ENCODE measurements around the gene TBC1D16.

Gene TBC1D16

DNA sequence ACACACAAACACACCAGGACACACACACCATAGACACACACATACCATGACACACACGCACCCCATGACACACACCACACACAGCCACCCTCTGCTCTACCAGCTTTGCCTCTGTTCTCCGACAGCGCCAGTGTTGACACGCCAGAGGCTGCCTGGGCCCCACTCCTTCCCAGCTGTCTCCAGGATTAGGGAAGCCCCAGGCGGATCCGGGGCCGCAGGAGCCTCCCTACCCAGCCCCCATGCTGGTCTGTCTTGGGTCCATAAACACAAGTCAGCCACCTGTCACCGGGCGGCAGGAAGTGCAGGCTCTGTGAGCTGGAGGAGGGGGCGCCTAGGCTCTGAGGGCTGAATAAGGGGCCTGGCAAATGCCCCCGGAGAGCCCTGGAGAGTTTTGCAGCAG, 10.5 kb downstream of the TBC1D16 start:
- no peak for DNase-seq (ENCODE audit: low read depth)

DNA sequence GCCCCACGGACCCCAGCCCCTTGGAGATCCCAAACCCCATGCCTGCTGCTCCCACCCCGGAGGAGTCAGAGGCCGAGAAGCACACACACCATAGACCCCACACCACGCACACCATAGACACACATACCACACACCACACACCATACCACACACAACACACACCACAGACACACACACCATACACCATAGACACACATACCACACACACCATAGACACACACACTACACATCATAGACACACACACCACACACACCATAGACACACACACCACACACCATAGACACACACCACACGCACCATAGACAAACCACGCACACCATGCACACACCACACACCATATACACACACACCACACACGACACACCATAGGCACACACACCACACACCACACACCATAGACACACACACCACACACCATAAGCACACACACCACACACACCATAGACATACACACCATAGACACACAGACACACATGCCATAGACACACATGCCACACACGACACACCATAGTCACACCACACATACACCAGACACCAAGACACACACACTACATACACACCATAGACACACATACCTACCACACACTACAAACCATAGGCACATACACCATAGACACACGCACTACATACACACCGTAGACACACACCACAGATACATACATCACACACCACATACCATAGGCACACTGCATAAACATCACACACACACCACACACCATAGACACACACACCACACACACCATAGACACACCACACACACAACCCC, 11.3 kb downstream of the TBC1D16 start:
- no peak for DNase-seq (ENCODE audit: low read depth)

DNA sequence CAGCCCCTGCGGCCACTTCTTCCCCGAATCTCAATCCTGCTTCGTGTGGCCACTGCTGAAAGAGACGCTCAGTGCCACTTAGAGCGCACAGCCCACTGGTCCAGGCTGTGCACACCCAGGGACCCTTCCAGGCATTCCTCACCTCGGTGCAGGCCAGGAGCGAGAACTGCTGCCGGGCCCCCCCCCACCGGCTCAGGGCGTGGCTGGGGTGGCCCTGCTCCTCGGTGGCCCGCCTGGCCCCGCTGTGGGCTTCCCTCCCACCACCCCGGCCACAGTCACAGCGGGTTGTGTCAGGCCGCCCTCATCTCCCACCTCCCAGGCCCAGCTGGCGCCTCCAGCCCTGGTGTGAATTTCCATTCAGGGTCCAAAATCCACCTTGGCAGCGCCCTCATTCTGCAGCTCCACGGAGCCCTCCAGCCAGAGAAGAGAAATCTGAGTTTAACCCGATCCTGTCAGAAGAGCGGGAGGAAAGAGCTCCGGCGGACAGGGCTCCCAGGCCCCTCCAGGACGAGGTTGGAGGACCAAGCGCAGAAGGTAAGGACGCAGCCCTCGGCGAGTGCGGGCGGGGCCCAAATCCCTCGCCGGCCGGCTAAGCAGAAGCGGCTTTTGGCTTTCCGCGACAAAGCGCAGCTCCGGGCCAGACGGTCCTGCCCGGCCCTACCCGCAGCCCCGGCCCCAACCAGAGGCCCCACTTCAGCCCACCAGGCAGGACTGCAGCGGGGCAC, 12.0 kb downstream of the TBC1D16 start:
- DNase-seq (ENCODE audit: low read depth), result no peak

DNA sequence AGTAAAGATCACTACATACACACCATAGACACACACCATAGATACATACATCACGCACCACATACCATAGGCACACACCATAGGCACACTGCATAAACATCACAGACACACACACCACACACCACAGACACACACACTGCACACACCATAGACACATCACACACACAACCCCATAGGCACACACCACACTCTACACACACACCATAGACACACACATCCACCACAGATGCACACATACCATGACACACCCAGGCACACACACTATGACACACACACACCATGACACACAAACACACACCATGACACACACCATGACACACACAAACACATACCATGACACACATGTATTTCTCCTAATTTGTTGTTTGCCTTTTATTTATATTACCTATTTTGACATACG, 14.1 kb downstream of the TBC1D16 start:
- DNase-seq (ENCODE audit: low read depth), result no peak

DNA sequence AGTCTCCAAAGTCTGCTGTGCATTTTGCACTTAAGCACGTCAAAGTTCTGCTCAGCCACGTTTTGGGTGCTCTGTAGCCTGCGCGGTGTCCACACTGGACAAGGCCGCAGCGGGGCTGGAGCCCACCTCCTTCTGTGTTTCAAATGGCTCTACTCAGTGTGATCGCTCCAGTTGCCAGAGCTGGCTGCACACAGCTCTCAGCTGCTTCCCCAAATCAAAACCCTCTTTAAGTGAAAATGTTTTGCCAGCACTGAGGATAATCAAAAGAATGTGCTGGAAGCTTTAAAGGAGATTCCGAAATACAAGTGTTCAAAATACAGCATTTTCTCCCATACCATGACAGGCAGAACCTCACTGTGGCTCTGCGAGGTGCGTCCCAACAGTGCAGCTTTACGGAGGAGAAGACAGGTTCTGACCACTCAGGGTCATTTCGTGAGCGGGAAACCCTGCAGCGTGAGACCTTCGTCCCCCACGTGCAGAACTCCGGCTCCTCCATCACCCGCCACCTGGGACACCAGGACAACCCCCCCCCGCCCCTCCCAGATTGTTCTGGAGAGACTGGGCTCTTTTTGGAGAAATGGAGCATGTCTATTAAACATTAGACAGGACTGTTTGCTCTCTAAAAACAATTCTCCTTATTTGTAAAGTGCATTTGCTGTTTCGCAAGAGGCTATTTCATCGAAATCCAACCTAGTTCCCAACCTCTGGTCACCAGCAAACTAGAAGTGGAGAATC, 16.6 kb downstream of the TBC1D16 start:
- no peak for DNase-seq (ENCODE audit: low read depth)

DNA sequence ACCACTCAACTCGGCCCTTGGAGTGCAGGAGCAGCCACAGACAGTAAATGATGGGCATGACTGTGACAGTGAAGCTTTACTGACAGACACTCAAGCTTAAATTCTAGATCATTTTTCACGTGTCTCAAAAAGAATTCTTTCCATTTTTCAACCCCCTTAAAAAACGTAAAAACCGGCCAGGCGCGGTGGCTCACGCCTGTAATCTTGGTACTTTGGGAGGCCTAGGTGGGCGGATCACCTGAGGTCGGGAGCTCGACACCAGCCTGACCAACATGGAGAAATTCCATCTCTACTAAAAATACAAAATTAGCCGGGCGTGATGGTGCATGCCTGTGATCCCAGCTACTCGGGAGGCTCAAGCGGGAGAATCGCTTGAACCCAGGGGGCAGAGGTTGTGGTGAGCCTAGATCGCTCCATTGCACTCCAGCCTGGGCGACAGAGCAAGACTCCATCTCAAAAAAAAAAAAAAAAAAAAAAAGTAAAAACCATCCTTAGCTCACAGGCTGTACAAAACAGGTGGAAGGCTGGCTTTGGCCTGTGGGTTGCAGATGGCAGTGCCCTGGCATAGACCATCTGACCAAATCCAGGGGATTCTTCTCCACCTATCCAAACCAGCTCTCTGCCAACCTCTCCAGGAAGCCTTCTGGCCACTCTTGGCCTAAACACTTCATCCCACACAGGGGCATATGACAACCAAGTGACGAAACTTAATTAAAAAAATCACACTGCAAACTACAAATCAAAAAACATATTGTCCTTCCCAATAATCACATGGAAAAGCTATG, 18.3 kb downstream of the TBC1D16 start:
- no peak for DNase-seq (ENCODE audit: low read depth)

DNA sequence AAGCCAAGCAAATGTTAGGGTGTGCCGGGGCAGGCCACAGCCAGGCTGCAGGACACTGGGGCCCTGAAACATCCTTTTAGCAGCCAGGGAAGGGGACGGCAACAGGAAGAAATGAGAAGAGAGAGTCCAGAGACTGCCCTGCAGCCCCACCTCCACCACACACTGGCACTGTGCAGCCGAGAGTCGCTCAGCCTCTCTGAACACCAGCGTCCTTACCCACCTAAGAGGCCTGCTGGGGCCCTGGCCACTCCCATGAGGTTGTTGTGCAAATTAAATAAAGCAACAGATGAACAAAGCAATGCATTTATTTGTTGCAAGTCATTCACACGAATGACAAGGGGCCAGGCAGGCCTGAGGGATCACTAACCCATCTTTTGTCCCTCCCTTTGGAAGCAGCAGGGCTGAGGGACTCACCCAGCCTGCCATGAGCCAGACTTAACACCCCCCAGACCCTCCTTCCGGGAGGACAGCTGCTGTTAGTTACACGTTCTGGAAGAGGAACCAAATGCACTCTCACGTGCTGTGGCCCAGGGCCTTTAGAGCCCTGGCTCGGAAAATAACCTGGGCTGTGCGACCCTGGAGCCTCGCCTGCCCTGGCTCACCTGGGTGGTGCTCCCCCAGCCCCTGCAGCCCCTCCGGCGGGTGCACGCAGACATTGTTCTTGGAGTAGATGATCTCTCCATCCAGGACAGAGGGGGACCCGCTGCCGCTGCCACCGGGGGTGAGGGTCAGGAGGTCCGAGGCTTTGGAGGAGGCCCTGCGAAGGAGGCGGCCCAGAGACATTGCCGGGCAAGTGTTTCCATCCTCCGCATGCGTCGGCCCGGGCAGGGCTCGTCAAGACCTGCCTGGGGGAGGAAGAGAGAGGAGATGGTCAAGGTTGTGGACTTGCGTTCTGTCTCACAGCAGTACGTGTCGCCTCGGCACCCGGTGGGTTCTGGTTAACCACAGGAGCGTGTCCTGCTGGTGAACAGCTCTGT, 22.6 kb downstream of the TBC1D16 start:
- no peak for DNase-seq (ENCODE audit: low read depth)

DNA sequence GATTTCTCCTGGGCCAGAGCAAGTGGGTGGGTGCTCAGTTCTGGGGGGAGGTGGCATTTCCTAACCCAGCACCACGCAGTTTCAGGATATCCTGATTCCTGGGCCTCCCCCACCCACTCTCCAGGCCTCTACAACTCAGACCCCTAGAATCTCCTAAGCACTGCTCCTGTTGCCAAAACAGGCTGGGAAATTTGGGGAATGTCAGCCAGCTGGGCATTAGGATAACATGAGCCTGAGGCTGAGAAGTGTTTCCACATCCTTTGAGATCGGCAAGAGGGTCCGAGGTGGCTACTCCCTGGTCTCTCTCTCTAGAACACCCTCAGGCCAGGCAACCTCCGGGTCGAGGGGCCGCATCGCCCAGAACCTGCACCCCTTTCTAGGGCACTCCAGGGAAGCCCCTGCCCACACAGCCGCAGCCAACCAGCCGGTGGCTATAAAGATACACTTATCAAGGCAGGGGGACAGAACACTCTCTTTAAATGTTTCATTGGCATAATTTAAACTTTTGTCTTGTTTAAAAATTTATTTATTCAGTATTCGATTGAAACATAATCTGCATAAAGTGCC, 23.6 kb downstream of the TBC1D16 start:
- no peak for DNase-seq (ENCODE audit: low read depth)

DNA sequence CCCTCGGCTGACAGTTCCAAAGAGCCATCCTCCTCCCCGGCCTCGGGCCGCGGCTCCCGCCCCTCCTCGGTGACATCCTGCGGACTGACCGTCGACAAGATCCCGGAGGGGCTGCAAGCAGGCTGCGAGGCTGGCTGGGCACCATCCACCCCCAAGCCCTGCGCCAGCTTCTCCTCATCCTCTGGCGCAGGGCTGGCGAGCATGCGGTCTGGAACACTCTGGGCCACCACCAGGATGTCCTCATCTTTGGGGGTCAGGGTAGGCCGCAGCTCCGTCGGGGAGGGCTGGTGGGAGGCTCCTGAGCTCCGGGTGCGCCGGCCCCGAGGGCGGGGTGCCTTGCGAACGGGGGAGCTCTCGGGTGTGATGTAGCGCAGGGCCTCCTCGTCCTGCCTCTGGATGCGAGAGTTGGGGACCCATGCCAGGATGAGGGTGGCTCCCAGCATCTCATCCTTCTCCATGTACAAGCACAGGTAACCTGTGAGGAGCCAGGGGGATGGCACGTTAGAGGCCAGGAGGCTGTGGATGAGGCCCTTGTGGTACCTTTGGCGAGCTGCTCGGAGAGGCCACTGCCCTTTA, 25.3 kb downstream of the TBC1D16 start:
- no peak for DNase-seq (ENCODE audit: low read depth)

DNA sequence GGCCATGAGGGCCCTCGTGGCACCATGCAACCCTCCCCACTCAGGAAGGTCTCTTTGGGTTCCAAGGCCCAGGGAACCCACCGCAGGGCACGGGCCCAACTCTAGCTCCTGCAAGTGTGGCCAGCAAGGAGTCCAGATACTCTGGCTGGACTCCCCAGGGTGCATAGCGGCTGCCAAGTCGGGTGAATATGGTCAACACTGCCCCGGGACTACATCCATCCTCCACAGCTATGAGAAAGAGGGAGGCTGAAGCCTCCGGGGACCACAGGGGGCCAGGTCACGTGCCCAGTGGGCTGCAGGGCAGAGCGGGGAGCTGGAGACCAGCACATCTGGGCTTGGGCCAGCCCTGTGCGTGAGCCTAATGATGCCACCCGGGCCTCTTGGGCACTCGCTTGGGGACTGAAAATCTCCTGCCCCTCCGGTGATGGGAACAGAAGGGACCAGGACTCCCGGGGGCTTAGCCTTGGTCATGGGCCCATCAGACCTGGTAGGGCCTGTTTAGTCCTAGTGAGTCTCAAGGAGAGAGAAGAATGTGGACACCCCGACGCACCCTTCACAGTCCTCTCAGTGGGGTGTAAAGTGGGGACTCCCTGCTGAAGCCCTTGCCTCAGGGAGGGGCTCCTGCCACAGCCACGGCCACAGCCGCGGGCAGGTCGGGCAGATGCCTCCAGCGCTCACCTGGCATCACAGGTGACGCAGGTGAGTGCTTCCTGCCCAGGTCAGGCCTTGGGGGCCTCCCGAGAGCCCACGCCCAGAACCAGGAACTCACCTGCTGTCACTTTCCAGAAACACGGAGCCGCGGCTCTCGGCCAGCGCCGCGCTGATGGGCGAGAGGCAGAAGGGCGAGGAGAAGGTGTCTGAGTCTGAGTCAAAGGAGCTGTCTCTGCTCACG, 26.0 kb downstream of the TBC1D16 start:
- no peak for DNase-seq (ENCODE audit: low read depth)

DNA sequence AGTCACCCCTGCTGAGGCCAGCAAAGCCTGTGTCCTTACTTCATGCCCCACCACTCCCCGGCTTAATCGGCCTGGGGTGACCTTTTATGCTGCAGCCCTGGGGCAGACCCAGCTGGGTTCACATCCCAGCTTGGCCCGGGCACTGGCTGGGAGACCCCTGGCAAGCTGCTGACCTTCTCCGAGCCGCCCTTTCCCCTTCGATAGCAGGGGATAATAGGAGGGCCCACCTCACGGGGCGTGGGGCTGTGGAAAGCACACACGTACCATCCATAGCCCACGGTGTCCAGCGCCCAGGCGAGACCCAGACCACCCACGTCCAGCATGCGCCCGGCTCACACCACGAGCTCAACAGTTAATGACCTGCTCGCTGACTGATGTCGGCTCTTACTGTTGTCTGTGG, 26.8 kb downstream of the TBC1D16 start:
- no peak for DNase-seq (ENCODE audit: low read depth)

DNA sequence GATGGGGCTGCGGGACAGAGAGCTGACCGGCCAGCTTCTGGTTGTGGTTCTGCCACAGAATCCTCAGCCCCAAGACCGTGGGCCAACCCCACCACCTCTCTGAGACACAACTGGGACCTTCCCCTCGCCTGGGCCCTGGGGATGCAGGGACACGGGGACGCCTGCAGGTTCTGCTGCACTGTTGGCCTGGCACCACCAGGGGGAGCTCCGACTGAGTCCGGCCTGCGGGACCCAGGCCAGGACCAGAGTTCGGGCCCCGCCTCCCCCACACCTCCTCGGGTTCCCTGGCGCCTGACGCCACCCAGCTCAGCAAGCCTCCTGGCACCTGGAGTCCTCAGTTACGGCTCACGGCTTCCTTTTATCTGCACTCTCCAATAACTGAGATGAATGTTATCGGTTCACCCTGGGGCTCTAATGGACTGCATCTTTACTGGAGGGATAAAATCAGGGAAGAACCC, 27.3 kb downstream of the TBC1D16 start:
- DNase-seq (ENCODE audit: low read depth), result peak; percentile 69

DNA sequence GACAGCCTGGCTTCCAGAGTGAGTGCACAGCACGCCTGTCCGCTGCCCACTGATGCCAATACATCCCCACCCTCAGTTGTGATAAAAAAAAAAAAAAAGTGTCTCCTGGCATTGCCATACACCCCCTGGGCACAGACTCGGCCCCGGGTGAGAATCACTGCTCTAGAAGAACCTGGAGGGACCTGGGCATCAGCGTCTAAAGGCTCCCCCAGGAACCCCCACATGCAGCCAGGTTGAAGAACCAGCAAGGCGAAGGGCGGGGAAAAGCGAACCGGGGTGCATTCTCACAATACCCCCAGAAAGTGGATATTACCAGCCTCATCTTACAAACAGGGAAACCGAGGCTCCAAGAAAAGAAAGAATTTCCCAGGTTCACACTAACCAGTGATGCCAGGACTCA, 27.7 kb downstream of the TBC1D16 start:
- DNase-seq (ENCODE audit: low read depth), result no peak

DNA sequence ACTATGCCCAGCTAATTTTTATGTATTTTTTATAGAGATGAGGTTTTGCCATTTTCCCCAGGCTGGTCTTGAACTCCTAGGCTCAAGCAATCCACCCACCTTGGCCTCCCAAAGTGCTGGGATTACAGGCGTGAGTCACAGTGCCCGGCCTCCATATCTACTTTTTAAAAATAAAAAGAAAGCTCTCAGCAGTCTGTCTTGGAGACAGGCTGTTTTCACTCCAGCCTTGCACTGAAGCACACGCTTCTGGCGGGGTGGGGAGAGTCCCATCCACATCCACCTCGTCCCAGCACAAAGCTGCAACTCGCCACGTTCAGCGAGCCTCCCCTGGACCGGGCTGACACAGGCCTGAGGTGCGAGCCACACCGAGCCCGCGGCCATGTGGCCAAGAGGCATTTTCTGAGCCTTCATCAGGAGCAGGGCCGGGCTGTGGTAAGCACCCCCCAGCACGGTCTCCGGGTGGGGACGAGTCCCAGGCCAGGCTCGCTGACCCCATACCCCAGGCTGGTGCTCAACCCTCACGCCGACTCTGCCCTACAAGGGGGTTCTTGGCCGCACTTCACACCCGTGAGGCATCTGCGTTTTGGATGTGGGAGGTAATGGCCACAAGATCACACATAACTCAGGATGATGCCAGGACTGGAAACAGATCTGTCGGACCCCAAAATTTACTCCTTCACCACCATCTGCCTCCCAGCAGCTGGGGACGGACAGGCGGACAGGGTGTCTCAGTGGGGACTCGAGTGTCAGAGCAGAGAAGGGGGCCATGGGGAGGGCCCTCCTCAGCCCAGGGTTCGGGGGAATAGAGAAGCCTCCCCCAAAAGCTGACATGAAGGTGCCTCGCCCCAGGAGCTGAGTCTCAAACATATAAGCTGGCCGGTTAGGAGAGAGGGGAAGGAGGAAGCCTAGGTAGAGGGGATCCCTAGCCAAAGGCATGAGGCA, 28.6 kb downstream of the TBC1D16 start:
- no peak for DNase-seq (ENCODE audit: low read depth)

DNA sequence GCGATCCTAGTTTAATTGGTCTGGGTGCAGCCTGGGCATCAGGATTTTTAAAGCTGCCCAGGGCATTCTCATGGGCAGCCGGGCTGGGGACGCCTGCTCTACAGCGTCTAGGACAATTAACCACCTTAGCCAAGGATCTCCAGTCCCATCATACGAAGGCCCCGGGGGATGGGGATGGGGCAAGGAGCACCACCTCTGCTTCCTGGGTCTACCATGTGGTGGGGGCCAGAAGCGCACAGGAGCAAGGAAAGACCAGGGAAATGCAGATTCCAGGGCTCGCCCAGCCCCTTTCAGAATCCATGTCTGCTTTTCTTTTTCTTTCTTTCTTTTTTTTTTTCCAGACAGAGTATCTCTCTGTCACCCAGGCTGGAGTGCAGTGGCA, 29.3 kb downstream of the TBC1D16 start:
- DNase-seq (ENCODE audit: low read depth), result no peak

DNA sequence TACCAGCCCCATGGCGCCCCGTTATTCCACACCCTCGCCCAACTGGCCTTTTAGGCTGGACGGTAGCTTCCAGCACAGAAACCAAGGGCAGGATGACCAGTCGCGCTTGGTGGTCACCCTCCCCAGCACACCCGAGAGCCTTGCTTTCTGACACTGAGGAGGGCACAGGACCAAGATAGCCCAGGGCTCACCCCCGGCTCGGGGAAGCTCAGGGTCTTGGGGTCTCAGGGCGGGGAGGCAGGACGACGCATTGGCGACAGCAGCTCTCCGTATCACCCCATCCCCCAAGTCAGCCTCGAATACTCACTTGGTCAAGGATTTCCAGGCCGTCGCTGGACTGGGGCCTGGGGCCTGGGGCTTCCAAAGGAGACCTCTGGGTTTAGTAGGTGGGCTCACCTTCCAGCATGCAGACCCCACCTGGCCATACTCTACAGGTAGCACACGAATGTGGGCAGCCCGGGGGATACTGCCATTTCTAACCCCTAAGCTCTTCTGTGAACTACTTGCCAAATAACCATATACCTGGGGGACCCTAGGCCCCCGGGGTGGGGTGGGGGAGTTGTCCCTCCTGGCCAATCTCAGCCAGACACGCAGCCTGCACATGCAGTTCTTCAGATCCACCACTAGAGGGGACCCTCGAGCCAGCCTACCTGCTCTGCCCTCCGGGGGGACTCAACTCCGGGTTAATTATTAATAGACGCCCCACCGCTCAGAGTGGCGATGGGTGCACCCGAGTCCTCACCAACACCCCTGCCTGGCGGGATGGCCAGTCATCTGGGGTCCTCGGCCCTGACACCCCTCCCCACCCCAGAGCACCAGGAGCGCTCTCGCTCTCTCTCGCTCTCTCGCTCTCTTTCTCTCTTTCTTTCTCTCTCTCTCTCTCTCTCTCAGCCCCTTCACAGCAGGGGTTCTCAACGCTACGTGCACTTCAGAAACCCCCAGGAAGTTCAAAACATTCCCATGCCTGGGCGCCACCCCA, 30.0 kb downstream of the TBC1D16 start:
- DNase-seq (ENCODE audit: low read depth), result peak; percentile 38

DNA sequence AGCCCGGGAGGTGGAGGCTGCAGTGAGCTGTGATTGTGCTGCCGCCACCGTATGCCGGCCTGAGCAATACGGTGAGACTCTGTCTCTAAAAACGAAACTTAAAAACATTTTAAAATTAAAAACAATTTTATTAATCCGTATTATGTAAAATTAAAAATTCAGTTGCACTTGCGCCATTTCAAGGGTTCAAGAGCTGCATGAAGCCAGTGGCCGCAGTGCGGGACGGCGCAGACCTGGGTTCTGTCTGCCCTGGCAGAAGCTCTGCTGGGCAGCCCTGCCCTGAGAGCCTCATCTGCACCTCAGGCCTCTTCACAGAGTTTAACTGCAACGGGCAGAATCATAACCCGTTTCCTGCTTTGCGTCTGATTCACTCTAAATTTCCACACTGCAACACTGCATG, 31.7 kb downstream of the TBC1D16 start:
- no peak for DNase-seq (ENCODE audit: low read depth)

Data from stimulated activated CD8-positive, alpha-beta memory T cell treated with anti-CD3 and anti-CD28 coated beads, Interleukin-4, amount 100 ng/mL, for 24 hours (primary cell).